ENCODE results near the gene C9orf152.
A peak's percentile ranks its signal among the peaks of the same experiment; 100 is the strongest.
"Not testable (repeated sequence)": the region's sequence is repeated elsewhere in the genome, so short reads cannot be mapped to it uniquely, and the experiment has no call there.

The C9orf152 gene

DNA sequence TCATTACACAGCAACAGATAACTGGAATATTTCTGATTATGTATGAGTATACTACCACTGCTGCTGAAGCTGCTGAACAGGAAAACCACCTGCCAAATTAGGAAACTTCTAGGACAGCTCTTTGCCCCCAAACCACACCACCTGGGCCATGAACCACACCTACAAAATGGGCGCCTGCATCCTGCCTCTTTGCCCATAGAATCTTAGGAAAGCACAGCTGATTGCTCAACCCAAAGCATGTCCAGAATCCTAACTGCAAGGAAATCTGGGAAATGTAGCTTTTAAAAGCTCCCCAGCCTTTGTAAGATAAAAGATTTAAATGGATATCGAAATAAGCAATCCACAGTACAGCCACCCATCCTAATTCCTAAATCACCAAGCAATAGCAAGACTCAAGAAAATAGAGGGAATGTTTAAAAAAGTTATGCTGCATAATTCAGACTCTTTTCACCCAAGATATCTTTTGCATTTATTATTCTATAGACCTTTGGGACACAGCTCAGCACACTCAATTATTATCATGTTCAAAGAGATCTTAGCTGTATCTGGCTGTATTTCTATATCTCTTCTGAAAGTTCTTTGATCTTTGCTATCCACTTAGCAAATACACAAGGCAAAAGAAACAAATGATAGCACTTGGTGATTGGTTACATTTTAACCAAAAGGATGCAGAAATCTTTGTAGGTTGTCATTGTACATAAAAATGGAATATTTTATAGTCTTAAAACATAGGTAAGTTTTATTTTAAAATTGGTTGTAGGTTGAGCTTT lies 6.8 kb upstream of the C9orf152 start:
- no peak for DNase-seq (ENCODE audit: low read depth)

DNA sequence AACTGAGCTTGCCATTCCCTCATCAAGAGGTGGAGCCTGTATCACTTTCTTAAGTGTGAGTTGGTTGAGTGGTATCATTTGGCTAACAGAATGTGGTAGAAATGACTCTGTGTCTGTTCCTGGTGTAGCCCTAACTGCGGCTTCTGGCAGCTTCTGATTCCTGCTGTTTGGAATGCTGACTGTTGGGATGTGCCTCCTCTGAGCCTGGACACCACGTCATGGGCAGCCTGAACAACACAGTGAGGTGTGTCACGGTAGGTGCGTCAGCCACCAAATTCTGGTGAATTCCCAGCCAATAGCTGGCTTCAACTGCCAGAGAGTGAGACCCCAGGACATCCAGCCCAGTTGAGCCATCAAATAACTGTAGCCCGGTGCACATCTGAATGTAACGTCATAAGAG lies 6.1 kb upstream of the C9orf152 start:
- no peak for DNase-seq (ENCODE audit: low read depth)

- DNase-seq (ENCODE audit: low read depth): no peak
Observed at GRCh38 chr9:110213413-110214044, 5.6 kb upstream of the C9orf152 start.

GRCh38 chr9:110207071-110207641 lies 803 bp downstream of the C9orf152 start:
- DNase-seq (ENCODE audit: low read depth): no peak

DNA sequence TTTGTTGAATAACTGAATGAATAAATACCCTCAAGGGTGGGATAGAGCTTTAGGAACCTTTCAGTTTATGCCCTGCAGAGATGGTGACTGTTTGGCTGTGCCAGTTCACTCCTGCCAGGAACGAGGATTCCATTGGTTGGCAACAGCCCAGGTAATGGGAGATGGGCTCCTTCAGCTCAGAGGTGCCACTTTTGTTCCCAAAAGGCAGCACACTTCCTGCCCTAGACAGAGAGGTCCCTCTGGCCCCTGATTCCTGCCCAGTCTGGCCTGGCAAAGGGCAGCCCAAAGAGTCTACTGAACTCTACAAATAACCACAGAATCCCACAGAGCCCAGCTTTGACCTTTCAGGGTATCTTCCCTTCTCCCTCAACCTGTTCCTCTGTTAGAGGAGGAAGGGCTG lies 1.6 kb downstream of the C9orf152 start:
- no peak for DNase-seq (ENCODE audit: low read depth)

- not testable (repeated sequence) for DNase-seq (ENCODE audit: low read depth)
Observed at GRCh38 chr9:110205612-110206011, 2.3 kb downstream of the C9orf152 start.

GRCh38 chr9:110202232-110202631 lies 5.7 kb downstream of the C9orf152 start:
- DNase-seq (ENCODE audit: low read depth): no peak

DNA sequence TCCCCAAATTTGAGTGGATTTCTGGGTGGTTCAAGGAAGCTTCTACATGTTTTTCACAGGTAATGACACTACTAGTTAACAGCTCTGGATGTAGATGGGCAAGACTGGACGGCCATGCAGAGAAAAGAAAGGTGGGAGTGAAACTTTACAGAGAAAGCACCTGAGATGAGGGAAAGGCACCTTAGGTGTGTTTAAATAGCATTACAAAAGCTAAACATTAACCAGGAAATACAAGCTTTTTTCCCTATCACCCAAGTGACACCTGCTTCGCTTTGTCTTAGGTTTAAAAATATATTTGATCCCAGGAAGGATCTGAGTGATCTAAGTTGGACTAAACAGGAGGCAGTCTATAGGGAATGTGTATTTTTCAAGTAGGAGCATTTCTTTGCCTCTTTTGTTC lies 8.3 kb downstream of the C9orf152 start:
- no peak for DNase-seq (ENCODE audit: low read depth)

GRCh38 chr9:110198357-110198756 lies 9.6 kb downstream of the C9orf152 start:
- DNase-seq (ENCODE audit: low read depth): no peak

GRCh38 chr9:110197330-110198187 lies 10.4 kb downstream of the C9orf152 start:
- DNase-seq (ENCODE audit: low read depth): no peak

- not testable (repeated sequence) for DNase-seq (ENCODE audit: low read depth)
Observed at GRCh38 chr9:110196084-110196499, 11.9 kb downstream of the C9orf152 start.

GRCh38 chr9:110192531-110193261 lies 15.3 kb downstream of the C9orf152 start:
- peak; percentile 86 for DNase-seq (ENCODE audit: low read depth)

- no peak for DNase-seq (ENCODE audit: low read depth)
Observed at GRCh38 chr9:110191615-110192014, 16.3 kb downstream of the C9orf152 start.

DNA sequence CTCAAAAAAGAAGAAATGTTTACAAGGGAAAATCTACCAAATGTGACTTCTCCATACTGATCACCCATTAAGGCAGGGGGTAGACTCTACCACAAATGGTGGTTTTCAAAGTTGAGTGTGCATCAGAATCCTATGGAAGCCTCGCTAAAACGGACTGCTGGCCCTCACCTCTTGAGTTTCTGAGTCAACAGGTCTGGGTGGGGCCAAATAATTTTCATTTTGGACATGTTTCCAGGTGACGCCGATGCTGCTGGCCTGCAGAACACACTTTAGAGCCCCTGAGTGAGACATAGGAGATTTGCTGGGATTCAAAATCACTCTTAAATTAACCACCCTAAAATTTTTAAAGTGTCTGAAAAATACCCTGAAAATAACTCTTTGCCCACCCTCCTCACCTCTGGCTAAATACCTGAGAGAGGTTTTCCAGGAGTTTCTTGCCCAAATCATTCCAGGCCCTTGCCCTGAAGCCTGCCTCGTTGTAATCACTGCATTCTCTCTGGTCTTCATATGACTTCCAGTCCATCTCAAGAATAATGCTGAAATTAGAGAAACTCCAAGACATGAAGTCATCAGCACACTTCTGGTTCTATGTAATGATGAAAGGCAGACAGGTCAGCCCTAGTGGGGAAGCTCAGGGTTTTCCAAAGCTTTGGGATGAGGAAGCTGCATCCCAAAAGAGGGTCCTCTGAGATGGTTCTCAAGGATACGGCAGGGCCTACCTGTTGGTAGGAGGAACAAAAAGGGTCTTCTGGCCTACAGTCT lies 18.2 kb downstream of the C9orf152 start:
- no peak for DNase-seq (ENCODE audit: low read depth)

DNA sequence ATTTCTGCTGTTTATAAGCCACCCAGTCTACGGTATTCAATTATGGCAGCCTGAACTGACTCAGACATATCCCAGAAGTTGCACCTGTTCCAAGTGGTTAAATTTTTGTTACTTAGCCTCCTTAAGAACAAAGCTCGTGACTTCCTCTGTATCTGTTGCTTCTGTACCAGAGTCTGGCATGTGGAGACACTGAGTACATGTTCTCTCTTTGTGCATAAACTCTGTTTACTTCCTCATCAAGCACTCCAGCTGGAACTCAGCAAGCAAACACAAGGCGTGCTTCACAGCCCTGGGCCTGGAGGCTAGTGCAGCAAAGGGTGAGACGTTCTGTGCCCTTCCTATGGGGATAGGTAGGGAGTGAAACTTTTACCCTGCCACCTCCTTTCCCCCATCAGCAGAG lies 19.0 kb downstream of the C9orf152 start:
- no peak for DNase-seq (ENCODE audit: low read depth)

DNA sequence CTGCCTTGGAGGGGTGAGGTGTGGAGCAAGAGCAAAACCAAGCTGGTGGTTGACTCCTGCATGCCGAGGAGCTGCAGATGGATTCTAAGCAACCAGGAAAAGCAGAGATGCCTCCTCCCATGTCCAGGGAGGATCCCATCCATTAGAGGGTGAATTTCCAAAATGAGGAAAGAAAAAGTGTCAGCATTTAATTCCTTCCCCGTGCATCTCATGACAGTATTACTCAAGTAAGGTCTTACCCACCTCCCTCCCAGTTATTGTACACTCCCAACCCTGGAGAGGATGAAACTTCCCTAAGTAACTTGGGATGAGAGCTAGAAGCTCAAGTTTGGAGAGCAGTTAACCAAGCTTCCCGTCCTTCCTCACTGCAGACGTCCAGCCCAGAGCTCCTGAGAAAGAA lies 19.9 kb downstream of the C9orf152 start:
- DNase-seq (ENCODE audit: low read depth): no peak

- DNase-seq (ENCODE audit: low read depth): no peak
Observed at GRCh38 chr9:110187126-110187525, 20.8 kb downstream of the C9orf152 start.

DNA sequence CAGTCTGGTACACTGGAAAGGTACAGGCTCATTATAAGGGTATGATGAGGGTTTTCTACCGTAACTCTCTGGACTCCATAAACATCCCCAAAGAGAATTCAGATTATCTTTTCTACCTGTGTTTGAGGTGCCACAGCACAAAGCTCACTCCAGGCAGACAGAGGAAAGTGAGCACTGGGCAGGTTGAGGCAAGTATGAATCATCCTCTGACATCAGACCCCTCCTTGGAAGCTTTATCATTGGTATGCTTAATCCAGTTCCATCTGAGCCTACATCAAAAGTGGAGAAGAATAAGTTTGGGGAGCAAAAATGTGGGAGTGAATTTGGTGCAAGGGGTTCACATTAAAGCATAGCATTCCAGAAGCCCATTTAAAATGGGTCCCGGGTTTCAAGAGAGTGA lies 21.7 kb downstream of the C9orf152 start:
- no peak for DNase-seq (ENCODE audit: low read depth)

- no peak for DNase-seq (ENCODE audit: low read depth)
Observed at GRCh38 chr9:110185806-110186205, 22.2 kb downstream of the C9orf152 start.

GRCh38 chr9:110183208-110184145 lies 24.5 kb downstream of the C9orf152 start:
- no peak for DNase-seq (ENCODE audit: low read depth)

Data from GM04503 (cell line).